Hepatocyte (in vitro differentiated cells): ENCODE data around the gene COX8A. TPM values are rescaled to one million over a fixed set of nuclear protein-coding genes. Genes with fewer than 3 reads are reported as not detected.

Source experiments
- DNase-seq: peaks from one replicate; pipeline ENCODE4 v3.0.0-alpha.2; 2016; ENCODE audit warnings: low spot score
- H2AFZ ChIP-seq: fragments of 200-600 bp; sonication (generic); 2 replicates; pipeline ENCODE4 v1.6.0; 2016; ENCODE audit warnings: antibody characterized with exemption, mild to moderate bottlenecking
- H3K27ac ChIP-seq: fragments of 200-600 bp; sonication (generic); 2 replicates; pipeline ENCODE4 v1.5.1; 2016; ENCODE audit warnings: mild to moderate bottlenecking
- H3K27me3 ChIP-seq: fragments of 200-600 bp; sonication (generic); 2 replicates; pipeline ENCODE4 v1.6.1; 2016
- H3K36me3 ChIP-seq: fragments of 200-600 bp; sonication (generic); replicated peaks from 2 replicates; pipeline ENCODE4 v1.5.1; 2016; ENCODE audit warnings: low read depth; ENCODE audit not compliant: insufficient read depth
- H3K4me1 ChIP-seq: fragments of 200-600 bp; sonication (generic); 2 replicates; pipeline ENCODE4 v1.5.1; 2016; ENCODE audit warnings: mild to moderate bottlenecking, moderate library complexity; ENCODE audit not compliant: insufficient read depth
- H3K4me2 ChIP-seq: fragments of 200-600 bp; sonication (generic); 2 replicates; pipeline ENCODE4 v1.6.0; 2016
- H3K4me3 ChIP-seq: fragments of 200-600 bp; sonication (generic); 2 replicates; pipeline ENCODE4 v1.5.1; 2016; ENCODE audit warnings: mild to moderate bottlenecking
- H3K79me2 ChIP-seq: fragments of 200-600 bp; sonication (generic); 2 replicates; pipeline ENCODE4 v1.6.0; 2017; ENCODE audit warnings: mild to moderate bottlenecking
- H3K9me2 ChIP-seq: fragments of 200-600 bp; sonication (generic); replicated peaks from 2 replicates; pipeline ENCODE4 v1.6.0; 2017; ENCODE audit warnings: mild to moderate bottlenecking; ENCODE audit not compliant: insufficient read depth
- H3K9me3 ChIP-seq: fragments of 200-600 bp; sonication (generic); 2 replicates; pipeline ENCODE4 v1.5.1; 2016; ENCODE audit warnings: low read depth, mild to moderate bottlenecking
- H4K20me1 ChIP-seq: fragments of 200-600 bp; sonication (generic); 2 replicates; pipeline ENCODE4 v1.6.0; 2016; ENCODE audit warnings: mild to moderate bottlenecking; ENCODE audit not compliant: insufficient read depth, poor library complexity, severe bottlenecking
- EZH2 ChIP-seq: fragments of 200-600 bp; sonication (generic); IDR thresholded peaks from 2 replicates; pipeline ENCODE4 v1.6.1; 2016; ENCODE audit warnings: antibody characterized with exemption, mild to moderate bottlenecking, borderline replicate concordance
- EZH2phosphoT487 ChIP-seq: fragments of 200-600 bp; sonication (generic); IDR thresholded peaks from one replicate; pipeline ENCODE4 v1.6.1; 2018; ENCODE audit warnings: antibody characterized with exemption, mild to moderate bottlenecking, low read depth, moderate library complexity; ENCODE audit not compliant: unreplicated experiment, severe bottlenecking
- WGBS: methylation state at CpG from one replicate; pipeline ENCODE4 v1.1.6; 2016; ENCODE audit warnings: low lambda C conversion rate; ENCODE audit errors: missing lambda C conversion rate; 5-methylcytosine and 5-hydroxymethylcytosine counted together
- polyA plus RNA-seq: library from polyadenylated mRNA; unstranded; fragments of >200 nt; fragmentation: Nextera tagmentation; extraction: Ambion mirVana; gene quantifications from 2 replicates; pipeline ENCODE4 v1.2.1, GENCODE V29; 2016
- total RNA-seq: library from RNA; depleted of rRNA; stranded (reverse); fragments of >200 nt; gene quantifications from 2 replicates; pipeline ENCODE4 v1.2.3, GENCODE V29; 2014
- TF ChIP-seq, protein P1 (sequence below): fragments of 200-600 bp; sonication (generic); IDR thresholded peaks from 2 replicates; pipeline ENCODE4 v1.5.1; 2016; ENCODE audit warnings: antibody characterized with exemption, mild to moderate bottlenecking; ENCODE audit not compliant: poor library complexity

The COX8A gene
- total and polyA plus RNA-seq, 2 experiments from 2014 or later: 430 to 463 TPM

DNA sequence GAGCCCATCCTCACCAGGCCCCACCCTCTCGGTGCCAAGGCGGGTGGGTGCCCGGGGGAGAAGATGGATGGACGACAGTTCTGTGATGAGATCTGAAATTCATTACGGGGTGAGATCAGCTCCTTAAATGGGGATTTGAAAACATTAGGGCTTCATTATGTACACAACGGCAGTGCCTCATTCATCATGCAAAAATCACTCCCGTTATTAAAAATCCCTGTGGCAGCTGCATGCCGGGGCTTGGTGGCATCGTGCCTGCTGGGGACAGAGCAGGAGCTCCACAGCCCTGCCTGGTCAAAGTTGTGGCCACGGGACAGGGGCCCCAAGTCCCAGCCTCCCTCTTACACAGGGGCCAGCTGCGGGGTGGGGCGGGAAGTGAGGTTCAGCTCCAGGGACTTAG, 32.0 kb downstream of the COX8A start:
- 80% methylated on average over 12 of the region's 12 CpGs for WGBS
- peak overlapping the region; percentile 81 for H3K4me2 ChIP-seq

GRCh38 chr11:64007160-64007628, 32.8 kb downstream of the COX8A start:
- Histone ChIP-seq H2AFZ (no peak overlapping the region), H3K4me3 (no peak overlapping the region), H3K27ac (no peak overlapping the region)

More for the DNA sequence above, 32.0 kb downstream of the COX8A start:
- no peak for DNase-seq
- Histone ChIP-seq H3K27me3 (peaks cover 4% of the 10 kb centered on the region), H2AFZ (no peak overlapping the region), H4K20me1 (no peaks in the 10 kb centered on the region), H3K9me3 (no peaks in the 10 kb centered on the region), H3K9me2 (no peaks in the 10 kb centered on the region), H3K79me2 (no peaks in the 10 kb centered on the region), H3K4me3 (no peak overlapping the region), H3K27ac (no peak overlapping the region), H3K4me1 (peaks cover 33% of the 10 kb centered on the region), H3K36me3 (no peaks in the 10 kb centered on the region)
- TF ChIP-seq, protein P1, sequence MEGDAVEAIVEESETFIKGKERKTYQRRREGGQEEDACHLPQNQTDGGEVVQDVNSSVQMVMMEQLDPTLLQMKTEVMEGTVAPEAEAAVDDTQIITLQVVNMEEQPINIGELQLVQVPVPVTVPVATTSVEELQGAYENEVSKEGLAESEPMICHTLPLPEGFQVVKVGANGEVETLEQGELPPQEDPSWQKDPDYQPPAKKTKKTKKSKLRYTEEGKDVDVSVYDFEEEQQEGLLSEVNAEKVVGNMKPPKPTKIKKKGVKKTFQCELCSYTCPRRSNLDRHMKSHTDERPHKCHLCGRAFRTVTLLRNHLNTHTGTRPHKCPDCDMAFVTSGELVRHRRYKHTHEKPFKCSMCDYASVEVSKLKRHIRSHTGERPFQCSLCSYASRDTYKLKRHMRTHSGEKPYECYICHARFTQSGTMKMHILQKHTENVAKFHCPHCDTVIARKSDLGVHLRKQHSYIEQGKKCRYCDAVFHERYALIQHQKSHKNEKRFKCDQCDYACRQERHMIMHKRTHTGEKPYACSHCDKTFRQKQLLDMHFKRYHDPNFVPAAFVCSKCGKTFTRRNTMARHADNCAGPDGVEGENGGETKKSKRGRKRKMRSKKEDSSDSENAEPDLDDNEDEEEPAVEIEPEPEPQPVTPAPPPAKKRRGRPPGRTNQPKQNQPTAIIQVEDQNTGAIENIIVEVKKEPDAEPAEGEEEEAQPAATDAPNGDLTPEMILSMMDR: no peak
- TF ChIP-seq EZH2phosphoT487: no peak
- TF ChIP-seq EZH2: no peak

GRCh38 chr11:64007629-64008282, 33.3 kb downstream of the COX8A start:
- Histone ChIP-seq H3K27ac (no peak overlapping the region), H3K79me2 (no peaks in the 10 kb centered on the region), H3K4me2 (peak overlapping the region; percentile 81), H3K9me2 (no peaks in the 10 kb centered on the region), H4K20me1 (no peaks in the 10 kb centered on the region), H3K27me3 (peaks cover 4% of the 10 kb centered on the region), H3K4me3 (no peak overlapping the region), H2AFZ (no peak overlapping the region), H3K4me1 (peaks cover 22% of the 10 kb centered on the region), H3K9me3 (no peaks in the 10 kb centered on the region), H3K36me3 (no peaks in the 10 kb centered on the region)
- peak; percentile 85 for DNase-seq
- TF ChIP-seq, protein P1: no peak
- TF ChIP-seq EZH2 (no peak), EZH2phosphoT487 (no peak)
- WGBS: 11% methylated on average over 35 of the region's 40 CpGs

More at GRCh38 chr11:64007160-64007628, 32.8 kb downstream of the COX8A start:
- Histone ChIP-seq H3K4me2 (peak overlapping the region; percentile 81), H3K9me2 (no peaks in the 10 kb centered on the region), H4K20me1 (no peaks in the 10 kb centered on the region), H3K9me3 (no peaks in the 10 kb centered on the region), H3K4me1 (peaks cover 27% of the 10 kb centered on the region), H3K36me3 (no peaks in the 10 kb centered on the region), H3K27me3 (peaks cover 4% of the 10 kb centered on the region), H3K79me2 (no peaks in the 10 kb centered on the region)
- no peak for TF ChIP-seq EZH2
- TF ChIP-seq, protein P1: no peak
- no peak for TF ChIP-seq EZH2phosphoT487
- peak; percentile 52 for DNase-seq
- WGBS: 5% methylated on average over 20 of the region's 27 CpGs
